ENCODE results near the gene ACY1.

The ACY1 gene

DNA sequence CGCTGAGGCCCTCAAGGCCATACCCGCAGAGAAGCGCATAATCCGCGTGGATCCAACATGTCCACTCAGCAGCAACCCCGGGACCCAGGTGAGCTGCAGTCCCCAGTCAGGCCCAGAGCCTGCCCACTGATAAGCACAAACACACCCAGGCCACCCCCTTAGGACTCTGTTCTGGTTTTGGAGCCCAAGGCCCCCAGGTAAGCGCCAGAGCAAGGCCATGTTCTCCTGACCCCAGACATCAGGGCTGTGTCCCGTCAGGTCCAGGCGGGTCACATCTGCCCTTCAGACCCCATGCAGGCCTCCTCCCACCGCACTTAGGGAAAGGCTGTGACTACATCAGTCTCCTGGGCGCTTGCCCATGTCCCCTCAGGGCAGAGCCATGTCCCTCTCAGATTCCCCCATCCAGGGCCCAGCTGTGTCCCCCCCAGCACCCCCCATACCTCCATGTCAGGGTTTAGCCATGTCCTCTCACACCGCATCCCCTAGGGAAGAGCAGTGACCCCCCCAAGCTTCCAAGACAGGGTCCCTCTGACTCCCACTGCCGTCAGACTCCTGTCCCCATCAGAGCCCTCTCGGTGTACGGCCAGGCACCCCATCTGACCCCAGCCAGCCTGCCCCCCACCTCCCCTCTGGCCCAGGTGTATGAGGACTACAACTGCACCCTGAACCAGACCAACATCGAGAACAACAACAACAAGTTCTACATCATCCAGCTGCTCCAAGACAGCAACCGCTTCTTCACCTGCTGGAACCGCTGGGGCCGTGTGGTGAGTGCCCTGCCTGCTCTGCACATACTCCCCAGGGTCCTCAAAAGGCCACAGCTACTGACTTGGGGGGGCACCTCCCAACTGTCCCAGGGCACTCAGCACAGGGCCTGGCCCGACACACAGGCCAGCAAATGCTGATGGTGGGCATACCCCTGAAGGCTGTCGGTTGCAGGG lies 39.6 kb upstream of the ACY1 start:
- peak in 1 of 2 donors; percentile 22 for DNase-seq
- Mint-ChIP-seq H3K27ac (peak overlapping the region in 1 of 2 donors; percentile 59), H3K27me3 (no peaks in the 10 kb centered on the region), H3K4me3 (peak overlapping the region in 1 of 2 donors; percentile 91), H3K9me3 (no peaks in the 10 kb centered on the region), H3K4me1 (peaks cover 38% of the 10 kb centered on the region)
- no peak for ATAC-seq

- DNase-seq (peak in 1 of 2 donors; percentile 6), ATAC-seq (no peak)
- H3K4me1 Mint-ChIP-seq: peaks cover 30% of the 10 kb centered on the region
- no peaks in the 10 kb centered on the region for H3K27me3 Mint-ChIP-seq
- no peak overlapping the region for H3K4me3 Mint-ChIP-seq
- H3K27ac Mint-ChIP-seq: no peak overlapping the region
- H3K9me3 Mint-ChIP-seq: no peaks in the 10 kb centered on the region
Observed at GRCh38 chr3:51944451-51945021, 38.8 kb upstream of the ACY1 start.

- Mint-ChIP-seq H3K4me3 (no peak overlapping the region), H3K27me3 (no peaks in the 10 kb centered on the region), H3K4me1 (peaks cover 23% of the 10 kb centered on the region), H3K9me3 (no peaks in the 10 kb centered on the region), H3K27ac (peak overlapping the region in 1 of 2 donors; percentile 15)
- DNase-seq: no peak
- no peak for ATAC-seq
Observed at GRCh38 chr3:51945031-51945840, 38.1 kb upstream of the ACY1 start.

- Mint-ChIP-seq H3K4me1 (peaks cover 14% of the 10 kb centered on the region), H3K27me3 (no peaks in the 10 kb centered on the region), H3K9me3 (no peaks in the 10 kb centered on the region), H3K27ac (no peak overlapping the region), H3K4me3 (no peak overlapping the region)
- DNase-seq (no peak), ATAC-seq (no peak)
Observed at GRCh38 chr3:51945926-51946705, 37.2 kb upstream of the ACY1 start.

DNA sequence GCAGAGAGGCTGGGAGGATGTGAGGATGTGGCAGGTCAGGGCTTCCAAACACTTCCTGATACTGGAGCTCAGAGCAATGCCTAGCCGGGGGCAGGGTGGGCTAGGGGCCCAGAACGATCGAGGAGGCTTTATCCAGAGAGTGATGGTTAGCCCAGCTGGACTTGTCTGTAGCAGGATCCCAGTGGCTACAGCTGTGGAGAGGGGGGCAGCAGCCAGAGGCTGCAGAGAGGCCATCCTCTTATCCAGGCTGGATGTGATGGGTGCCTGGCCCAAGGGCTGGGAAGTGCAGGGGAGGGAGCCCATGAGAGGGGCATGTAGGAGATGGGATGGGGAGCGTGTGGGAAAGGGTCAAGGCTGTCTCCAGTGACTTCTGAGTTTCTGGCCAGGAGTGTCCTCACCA lies 36.5 kb upstream of the ACY1 start:
- DNase-seq (no peak), ATAC-seq (no peak)
- H3K9me3 Mint-ChIP-seq: no peaks in the 10 kb centered on the region
- H3K4me3 Mint-ChIP-seq: no peak overlapping the region
- H3K27ac Mint-ChIP-seq: no peak overlapping the region
- no peaks in the 10 kb centered on the region for H3K27me3 Mint-ChIP-seq
- peaks cover 14% of the 10 kb centered on the region for H3K4me1 Mint-ChIP-seq

- ATAC-seq: no peak
- peaks cover 9% of the 10 kb centered on the region for H3K4me1 Mint-ChIP-seq
Observed at GRCh38 chr3:51947215-51947900, 36.0 kb upstream of the ACY1 start.

DNA sequence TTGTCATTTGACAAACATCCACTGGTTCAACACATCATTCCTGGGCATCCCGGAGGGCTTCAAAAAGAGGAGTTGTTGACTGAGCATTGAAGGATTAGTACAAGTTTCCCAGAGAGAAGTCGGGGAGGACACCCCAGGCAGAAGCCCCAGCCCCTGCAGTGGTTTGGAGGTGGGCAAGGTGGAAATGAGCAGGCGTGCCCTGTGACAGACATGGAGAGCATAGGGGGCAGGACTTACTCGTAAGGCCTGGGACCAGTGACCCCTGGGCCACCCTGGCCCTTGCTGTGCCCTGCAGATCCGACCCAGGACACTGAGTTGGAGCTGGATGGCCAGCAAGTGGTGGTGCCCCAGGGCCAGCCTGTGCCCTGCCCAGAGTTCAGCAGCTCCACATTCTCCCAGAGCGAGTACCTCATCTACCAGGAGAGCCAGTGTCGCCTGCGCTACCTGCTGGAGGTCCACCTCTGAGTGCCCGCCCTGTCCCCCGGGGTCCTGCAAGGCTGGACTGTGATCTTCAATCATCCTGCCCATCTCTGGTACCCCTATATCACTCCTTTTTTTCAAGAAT lies 35.2 kb upstream of the ACY1 start:
- H3K4me3 Mint-ChIP-seq: no peak overlapping the region
- H3K27me3 Mint-ChIP-seq: peaks cover 1% of the 10 kb centered on the region
- peaks cover 2% of the 10 kb centered on the region for H3K4me1 Mint-ChIP-seq

More at GRCh38 chr3:51947215-51947900, 36.0 kb upstream of the ACY1 start:
- Mint-ChIP-seq H3K27me3 (no peaks in the 10 kb centered on the region), H3K4me3 (no peak overlapping the region), H3K9me3 (no peaks in the 10 kb centered on the region), H3K27ac (no peak overlapping the region)
- DNase-seq: no peak

GRCh38 chr3:51949121-51949520 lies 34.2 kb upstream of the ACY1 start:
- Mint-ChIP-seq H3K9me3 (no peaks in the 10 kb centered on the region), H3K4me3 (no peak overlapping the region), H3K27ac (no peak overlapping the region), H3K27me3 (peaks cover 12% of the 10 kb centered on the region), H3K4me1 (no peaks in the 10 kb centered on the region)
- DNase-seq (no peak), ATAC-seq (no peak)

More for the DNA sequence above, 35.2 kb upstream of the ACY1 start:
- no peak for ATAC-seq
- DNase-seq: no peak
- no peaks in the 10 kb centered on the region for H3K9me3 Mint-ChIP-seq
- H3K27ac Mint-ChIP-seq: no peak overlapping the region

DNA sequence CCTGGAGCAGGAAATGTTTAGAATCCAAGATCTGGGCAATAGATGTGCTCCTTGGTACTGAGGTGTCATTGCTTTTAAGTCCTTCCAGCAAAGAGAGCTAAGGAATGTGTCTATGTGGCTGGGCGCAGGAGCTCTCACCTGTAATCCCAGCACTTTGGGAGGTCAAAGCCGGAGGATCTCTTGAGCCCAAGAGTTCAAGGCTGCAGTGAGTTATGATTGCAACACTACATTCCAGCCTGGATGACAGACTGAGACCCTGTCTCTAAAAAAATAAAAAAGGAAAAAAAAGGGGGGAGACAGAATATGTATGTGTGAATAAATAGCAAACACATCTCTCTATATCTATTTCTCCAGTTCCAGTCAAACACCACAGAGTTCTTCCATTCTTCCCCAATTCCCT lies 32.4 kb upstream of the ACY1 start:
- DNase-seq (no peak), ATAC-seq (no peak)
- Mint-ChIP-seq H3K27ac (no peak overlapping the region), H3K9me3 (no peaks in the 10 kb centered on the region), H3K4me3 (no peak overlapping the region), H3K4me1 (peaks cover 5% of the 10 kb centered on the region), H3K27me3 (peaks cover 27% of the 10 kb centered on the region)

- Mint-ChIP-seq H3K9me3 (no peaks in the 10 kb centered on the region), H3K27ac (no peak overlapping the region), H3K4me1 (peaks cover 14% of the 10 kb centered on the region), H3K27me3 (peaks cover 50% of the 10 kb centered on the region), H3K4me3 (no peak overlapping the region)
- DNase-seq (no peak), ATAC-seq (no peak)
Observed at GRCh38 chr3:51953445-51953844, 29.9 kb upstream of the ACY1 start.

DNA sequence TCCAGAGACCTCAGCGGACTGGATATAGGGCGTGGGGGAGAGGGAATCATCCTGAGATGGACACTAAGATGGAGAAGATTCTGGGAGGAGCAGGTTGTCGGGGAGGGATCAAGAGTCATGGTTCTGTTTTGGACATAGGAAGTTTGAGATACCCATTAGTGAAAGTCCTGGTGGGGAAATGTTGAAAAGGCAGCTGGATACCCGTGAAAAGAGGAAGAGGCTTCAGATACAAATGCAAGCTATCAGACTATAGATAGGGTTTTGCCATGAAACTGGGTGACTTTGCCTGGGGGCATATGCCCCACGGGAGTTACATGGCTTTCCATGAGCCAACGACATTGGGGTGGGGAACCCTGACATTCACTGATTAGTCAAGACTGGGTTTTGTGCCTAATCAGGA lies 29.2 kb upstream of the ACY1 start:
- no peak overlapping the region for H3K4me3 Mint-ChIP-seq
- H3K4me1 Mint-ChIP-seq: peaks cover 14% of the 10 kb centered on the region
- DNase-seq (no peak), ATAC-seq (no peak)
- H3K9me3 Mint-ChIP-seq: no peaks in the 10 kb centered on the region
- H3K27ac Mint-ChIP-seq: no peak overlapping the region
- peaks cover 50% of the 10 kb centered on the region for H3K27me3 Mint-ChIP-seq

- DNase-seq: no peak
- Mint-ChIP-seq H3K4me3 (no peak overlapping the region), H3K27ac (no peak overlapping the region), H3K4me1 (peaks cover 14% of the 10 kb centered on the region), H3K27me3 (peaks cover 50% of the 10 kb centered on the region), H3K9me3 (no peaks in the 10 kb centered on the region)
- ATAC-seq: no peak
Observed at GRCh38 chr3:51954713-51955112, 28.6 kb upstream of the ACY1 start.

- H3K4me1 Mint-ChIP-seq: peaks cover 14% of the 10 kb centered on the region
- DNase-seq (no peak), ATAC-seq (no peak)
- H3K27ac Mint-ChIP-seq: no peak within 1 kb of the TSS
- peaks cover 50% of the 10 kb centered on the region for H3K27me3 Mint-ChIP-seq
- no peaks in the 10 kb centered on the region for H3K9me3 Mint-ChIP-seq
- peak within 1 kb of the TSS; percentile 58 to 74 for H3K4me3 Mint-ChIP-seq
Observed at GRCh38 chr3:51955175-51955892, 28.0 kb upstream of the ACY1 start, which contains the start of gene GPR62. Gene GPR62 (plus strand): TSS chr3:51955381. CDS start chr3:51955653, 272 bp downstream.

Data from stimulated activated naive CD8-positive, alpha-beta T cell treated with anti-CD3 and anti-CD28 coated beads, Interleukin-15, amount 100 ng/mL, for 72 hours (primary cell).